GM19467 (cell line): Measurements from ENCODE around the gene SLC6A16.
"Not testable (repeated sequence)": the region's sequence is repeated elsewhere in the genome, so short reads cannot be mapped to it uniquely, and the experiment has no call there.

Source experiments
- ATAC-seq: cut with Tn5 transposase; IDR thresholded peaks from one replicate; pipeline ENCODE4 v1.9.1; 2021; ENCODE audit warnings: mild to moderate bottlenecking, moderate library complexity; ENCODE audit not compliant: unreplicated experiment

SLC6A16 gene

GRCh38 chr19:49282184-49282583 is 42.8 kb downstream of the SLC6A16 start:
- ATAC-seq = no peak

- no peak for ATAC-seq
These were observed 52.8 kb downstream of the SLC6A16 start for GRCh38 chr19:49272204-49272603.

DNA sequence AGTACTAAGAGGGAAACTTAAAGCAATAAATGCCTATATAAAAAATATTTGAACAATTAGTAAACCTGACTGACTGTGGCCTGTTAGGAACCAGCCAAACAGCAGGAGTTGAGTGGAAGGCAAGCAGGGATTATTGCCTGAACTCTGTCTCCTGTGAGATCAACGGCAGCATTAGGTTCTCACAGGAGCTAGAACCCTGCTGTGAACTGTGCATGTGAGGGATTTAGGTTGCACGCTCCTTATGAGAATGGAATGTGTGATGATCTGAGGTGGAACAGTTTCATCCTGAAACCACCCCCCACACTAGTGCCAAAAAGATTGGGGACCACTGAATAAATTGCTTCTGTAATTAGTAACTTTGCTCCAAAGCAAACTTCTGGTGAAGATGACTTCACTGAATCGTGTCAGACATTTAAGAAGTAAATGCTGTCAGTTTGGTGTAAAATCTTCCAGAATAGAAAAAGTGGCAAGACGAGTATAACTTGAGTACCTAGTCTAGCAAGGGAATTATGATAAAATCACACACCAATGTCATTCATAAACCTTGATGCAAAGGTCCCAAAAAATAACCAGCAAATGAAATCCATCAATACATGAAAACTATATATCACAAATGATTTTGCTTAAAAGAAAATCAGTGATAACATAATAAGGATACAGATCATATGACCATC is 53.8 kb downstream of the SLC6A16 start:
- no peak for ATAC-seq

- ATAC-seq = not testable (repeated sequence)
These were observed 58.6 kb downstream of the SLC6A16 start for GRCh38 chr19:49266409-49266808.

DNA sequence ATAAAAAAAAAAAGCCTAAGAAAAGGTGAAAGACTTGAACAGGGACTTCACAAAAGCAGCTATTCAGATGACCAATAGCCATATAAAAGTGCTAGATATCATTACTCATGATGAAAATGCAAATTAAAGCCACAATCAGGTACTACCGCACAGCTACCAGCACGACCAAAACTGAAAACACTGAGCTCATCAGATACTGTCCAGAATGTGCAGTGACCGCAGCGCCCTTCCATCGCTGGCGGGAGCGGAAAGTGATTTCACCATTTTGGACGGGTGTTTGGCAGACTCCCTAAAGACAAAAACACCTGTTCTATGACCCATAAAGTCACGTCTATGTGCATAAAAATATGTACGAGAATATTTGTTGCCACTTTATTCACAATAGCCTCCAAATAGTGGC is 60.7 kb downstream of the SLC6A16 start:
- ATAC-seq = no peak

DNA sequence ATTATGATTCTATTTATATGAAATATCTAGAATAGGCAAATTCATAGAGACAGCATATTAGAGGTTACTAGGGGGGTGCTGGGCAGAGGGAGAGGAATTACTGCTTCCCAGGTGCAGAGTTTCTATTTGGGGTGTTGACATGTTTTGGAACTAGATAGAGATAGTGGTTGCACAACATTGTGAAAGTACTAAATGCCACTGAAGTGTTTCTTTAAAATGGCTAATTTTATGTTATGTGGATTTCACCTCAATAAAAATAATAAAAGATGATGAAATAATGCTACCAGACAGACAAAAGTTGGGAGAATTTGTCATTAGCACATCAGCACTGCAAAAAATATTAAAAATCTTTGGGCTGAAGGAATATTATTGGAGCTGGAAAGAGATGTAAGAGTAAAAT is 63.4 kb downstream of the SLC6A16 start:
- no peak for ATAC-seq

- ATAC-seq = no peak
These were observed 68.3 kb downstream of the SLC6A16 start for GRCh38 chr19:49256691-49257090.

DNA sequence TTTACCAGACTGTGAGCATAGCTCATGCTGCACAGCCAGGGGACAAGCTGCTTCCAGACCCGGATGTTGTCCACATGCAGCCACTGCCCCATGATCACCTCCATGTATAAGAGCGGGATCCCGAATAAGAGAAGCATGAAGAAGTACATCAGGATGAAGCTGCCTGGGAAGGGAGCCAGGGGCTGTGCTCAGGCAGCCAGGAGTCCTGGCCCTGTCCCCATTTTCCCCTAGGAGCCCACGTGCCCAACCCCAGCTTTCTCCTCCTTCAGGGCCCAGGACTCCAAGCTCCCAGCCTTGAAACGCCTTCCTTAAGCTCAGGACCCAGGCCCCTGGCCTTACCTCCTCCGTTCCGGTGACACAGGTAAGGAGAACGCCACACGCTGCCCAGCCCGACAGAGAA is 69.3 kb downstream of the SLC6A16 start:
- no peak for ATAC-seq

- ATAC-seq = no peak
These were observed 75.1 kb downstream of the SLC6A16 start for GRCh38 chr19:49249933-49250332.

DNA sequence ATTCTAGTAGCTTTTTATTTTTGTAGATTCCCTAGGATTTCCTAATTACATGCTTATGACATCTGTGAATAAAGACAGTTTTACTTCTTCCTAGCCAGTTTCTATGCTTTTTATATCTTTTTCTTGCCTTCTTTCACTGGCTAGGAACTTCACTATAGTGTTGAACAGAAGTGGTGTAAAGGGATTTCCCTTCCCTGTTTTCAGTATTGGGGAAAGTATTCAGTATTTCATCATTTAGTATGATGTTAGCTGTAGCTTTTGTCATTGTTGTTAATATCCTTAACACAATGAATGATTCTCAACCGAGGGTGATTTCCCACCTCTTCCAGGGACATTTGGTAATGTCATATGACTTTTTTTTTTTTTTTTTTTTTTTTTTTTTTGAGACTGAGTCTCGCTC is 77.3 kb downstream of the SLC6A16 start:
- ATAC-seq = no peak

- ATAC-seq = no peak
These were observed 80.7 kb downstream of the SLC6A16 start for GRCh38 chr19:49244256-49244655.

- no peak for ATAC-seq
These were observed 81.3 kb downstream of the SLC6A16 start for GRCh38 chr19:49243726-49244125.

- no peak for ATAC-seq
These were observed 81.9 kb downstream of the SLC6A16 start for GRCh38 chr19:49243129-49243528.

GRCh38 chr19:49241769-49242168 is 83.2 kb downstream of the SLC6A16 start:
- ATAC-seq = no peak
